Measurements from ENCODE around the gene MFSD11. TPM values are rescaled to one million over a fixed set of nuclear protein-coding genes. Genes with fewer than 3 reads are reported as not detected.
"Not testable (repeated sequence)": the region's sequence is repeated elsewhere in the genome, so short reads cannot be mapped to it uniquely, and the experiment has no call there.

The MFSD11 gene
- total RNA-seq, 1 donor from 2014 or later, result 32.3 TPM

DNA sequence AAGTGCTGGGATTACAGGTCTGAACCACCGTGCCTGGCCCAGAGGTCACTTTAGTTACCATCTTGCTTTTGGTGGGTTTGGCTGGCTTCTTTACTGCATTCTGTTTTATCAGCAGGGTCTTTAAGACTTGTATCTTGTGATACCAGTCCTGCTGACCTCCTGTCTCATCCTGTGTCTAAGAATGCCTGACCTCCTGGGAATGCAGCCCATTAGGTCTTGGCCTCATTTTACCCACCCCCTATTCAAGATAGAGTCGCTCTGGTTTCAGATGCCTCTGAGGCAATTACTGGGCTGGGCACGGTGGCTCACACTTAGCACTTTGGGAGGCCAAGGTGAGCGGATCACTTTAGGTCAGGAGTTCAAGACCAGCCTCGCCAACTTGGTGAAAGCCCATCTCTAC is 63.8 kb downstream of the MFSD11 start:
- intact Hi-C loops (cut with DNase I), result no loop called here
- no peak overlapping the region for H3K27ac ChIP-seq
- no peak overlapping the region for H3K4me3 ChIP-seq
- no peak for DNase-seq
- H3K4me1 ChIP-seq, result no peaks in the 10 kb centered on the region
- H3K9me3 ChIP-seq, result no peaks in the 10 kb centered on the region
- no peaks in the 10 kb centered on the region for H3K27me3 ChIP-seq
- H3K36me3 ChIP-seq, result no peaks in the 10 kb centered on the region
- TF ChIP-seq, protein P1, sequence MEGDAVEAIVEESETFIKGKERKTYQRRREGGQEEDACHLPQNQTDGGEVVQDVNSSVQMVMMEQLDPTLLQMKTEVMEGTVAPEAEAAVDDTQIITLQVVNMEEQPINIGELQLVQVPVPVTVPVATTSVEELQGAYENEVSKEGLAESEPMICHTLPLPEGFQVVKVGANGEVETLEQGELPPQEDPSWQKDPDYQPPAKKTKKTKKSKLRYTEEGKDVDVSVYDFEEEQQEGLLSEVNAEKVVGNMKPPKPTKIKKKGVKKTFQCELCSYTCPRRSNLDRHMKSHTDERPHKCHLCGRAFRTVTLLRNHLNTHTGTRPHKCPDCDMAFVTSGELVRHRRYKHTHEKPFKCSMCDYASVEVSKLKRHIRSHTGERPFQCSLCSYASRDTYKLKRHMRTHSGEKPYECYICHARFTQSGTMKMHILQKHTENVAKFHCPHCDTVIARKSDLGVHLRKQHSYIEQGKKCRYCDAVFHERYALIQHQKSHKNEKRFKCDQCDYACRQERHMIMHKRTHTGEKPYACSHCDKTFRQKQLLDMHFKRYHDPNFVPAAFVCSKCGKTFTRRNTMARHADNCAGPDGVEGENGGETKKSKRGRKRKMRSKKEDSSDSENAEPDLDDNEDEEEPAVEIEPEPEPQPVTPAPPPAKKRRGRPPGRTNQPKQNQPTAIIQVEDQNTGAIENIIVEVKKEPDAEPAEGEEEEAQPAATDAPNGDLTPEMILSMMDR (IDR thresholded peaks at IDR 0.05), result no peak
- no peak for ATAC-seq

DNA sequence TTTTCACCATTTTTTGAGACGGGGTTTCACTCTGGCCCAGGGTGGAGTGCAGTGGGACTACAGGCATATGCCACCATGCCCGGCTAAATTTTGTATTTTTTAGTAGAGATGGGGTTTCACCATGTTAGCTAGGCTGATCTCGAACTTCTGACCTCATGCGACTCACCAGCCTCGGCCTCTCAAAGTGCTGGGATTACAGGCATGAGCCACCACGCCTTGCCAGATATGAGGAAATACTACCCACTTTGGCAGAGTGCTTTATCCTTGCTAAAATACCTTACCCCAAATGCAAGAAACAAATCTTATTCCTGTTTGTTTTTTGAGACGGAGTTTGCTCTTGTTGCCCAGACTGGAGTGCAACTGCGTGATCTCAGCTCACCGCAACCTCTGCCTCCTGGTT is 67.4 kb downstream of the MFSD11 start:
- Histone ChIP-seq H3K27me3 (no peaks in the 10 kb centered on the region), H3K4me3 (no peak overlapping the region), H3K4me1 (no peaks in the 10 kb centered on the region), H3K27ac (no peak overlapping the region), H3K9me3 (no peaks in the 10 kb centered on the region), H3K36me3 (no peaks in the 10 kb centered on the region)
- intact Hi-C loops (cut with DNase I), result no loop called here
- TF ChIP-seq, protein P1 (IDR thresholded peaks at IDR 0.05), result no peak
- ATAC-seq (no peak), DNase-seq (no peak)

DNA sequence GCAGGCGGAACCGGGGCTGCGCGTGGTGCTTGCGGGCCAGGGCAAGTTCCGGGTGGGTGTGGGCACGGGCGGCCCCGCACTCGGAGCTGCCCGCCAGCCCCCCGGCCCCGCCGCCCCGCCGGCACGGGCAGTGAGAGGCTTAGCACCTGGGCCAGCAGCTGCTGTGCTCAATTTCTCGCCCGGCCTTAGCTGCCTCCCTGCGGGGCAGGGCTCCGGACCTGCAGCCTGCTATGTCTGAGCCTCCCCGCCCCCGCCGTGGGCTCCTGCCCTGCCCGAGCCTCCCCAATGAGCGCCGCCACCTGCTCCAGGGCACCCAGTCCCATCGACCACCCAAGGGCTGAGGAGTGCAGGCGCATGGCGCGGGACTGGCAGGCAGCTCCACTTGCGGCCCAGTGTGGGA is 68.2 kb downstream of the MFSD11 start:
- H3K4me1 ChIP-seq; ATAC-seq; H3K27me3 ChIP-seq; intact Hi-C loops (cut with DNase I); H3K36me3 ChIP-seq; H3K4me3 ChIP-seq; H3K9me3 ChIP-seq; DNase-seq; H3K27ac ChIP-seq: not testable (repeated sequence)

DNA sequence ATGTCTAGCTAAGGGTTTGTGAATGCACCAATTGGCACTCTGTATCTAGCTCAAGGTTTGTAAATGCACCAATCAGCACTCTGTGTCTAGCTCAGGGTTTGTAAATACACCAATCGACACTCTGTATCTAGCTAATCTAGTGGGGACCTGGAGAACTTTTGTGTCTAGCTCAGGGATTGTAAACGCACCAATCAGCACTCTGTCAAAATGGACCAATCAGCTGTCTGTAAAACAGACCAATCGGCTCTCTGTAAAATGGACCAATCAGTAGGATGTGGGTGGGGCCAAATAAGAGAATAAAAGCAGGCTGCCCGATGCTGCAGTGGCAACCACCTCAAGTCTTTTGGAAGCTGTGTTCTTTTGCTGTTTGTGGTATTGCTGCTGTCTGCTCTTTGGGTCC is 68.8 kb downstream of the MFSD11 start:
- H3K27ac ChIP-seq; H3K4me1 ChIP-seq; DNase-seq; H3K36me3 ChIP-seq; H3K4me3 ChIP-seq; H3K27me3 ChIP-seq; H3K9me3 ChIP-seq; intact Hi-C loops (cut with DNase I); ATAC-seq: not testable (repeated sequence)

DNA sequence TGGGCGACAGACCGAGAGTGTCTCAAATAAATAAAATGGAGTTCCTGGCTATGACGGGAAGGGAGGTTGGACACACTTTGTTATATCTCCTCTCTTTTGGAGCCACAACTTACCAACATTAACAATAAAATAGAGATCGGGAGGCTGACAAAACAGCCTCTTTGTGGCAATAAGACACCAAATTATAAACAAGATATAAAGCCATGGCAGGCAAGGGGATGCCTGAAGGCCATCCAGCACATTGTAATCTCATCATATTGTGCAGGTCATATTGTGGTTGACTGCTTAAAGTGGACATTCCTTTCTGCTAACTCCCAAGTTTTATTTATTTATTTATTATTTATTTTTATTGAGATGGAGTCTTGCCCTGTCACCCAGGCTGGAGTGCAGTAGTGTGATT is 70.4 kb downstream of the MFSD11 start:
- no peak for ATAC-seq
- H3K27ac ChIP-seq, result no peak overlapping the region
- no peak for DNase-seq
- TF ChIP-seq, protein P1 (IDR thresholded peaks at IDR 0.05), result no peak
- no peak overlapping the region for H3K4me3 ChIP-seq
- H3K36me3 ChIP-seq, result no peaks in the 10 kb centered on the region
- no peaks in the 10 kb centered on the region for H3K27me3 ChIP-seq
- intact Hi-C loops (cut with DNase I), result no loop called here
- H3K4me1 ChIP-seq, result no peaks in the 10 kb centered on the region
- H3K9me3 ChIP-seq, result no peaks in the 10 kb centered on the region

DNA sequence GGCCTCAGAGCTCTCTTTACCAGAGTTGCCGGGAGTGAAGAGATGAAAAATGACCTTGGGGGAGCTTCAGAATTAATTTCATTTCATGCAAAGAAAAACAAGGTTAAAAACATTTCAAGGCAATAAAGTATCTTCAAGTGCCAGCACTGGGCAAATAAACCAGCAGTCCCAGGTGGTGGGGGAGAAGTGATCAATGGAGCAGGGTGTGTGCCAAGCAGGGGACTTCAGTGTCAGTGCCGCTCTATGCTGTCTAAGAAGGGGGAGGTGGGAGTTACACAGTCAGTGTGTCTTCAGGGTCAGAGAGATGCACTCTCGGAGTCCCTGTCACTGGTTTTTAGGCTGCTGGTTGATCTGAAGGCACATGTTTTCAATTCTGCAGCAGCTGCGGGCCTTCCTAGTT is 73.0 kb downstream of the MFSD11 start:
- intact Hi-C loops (cut with DNase I), result no loop called here
- no peak for ATAC-seq

DNA sequence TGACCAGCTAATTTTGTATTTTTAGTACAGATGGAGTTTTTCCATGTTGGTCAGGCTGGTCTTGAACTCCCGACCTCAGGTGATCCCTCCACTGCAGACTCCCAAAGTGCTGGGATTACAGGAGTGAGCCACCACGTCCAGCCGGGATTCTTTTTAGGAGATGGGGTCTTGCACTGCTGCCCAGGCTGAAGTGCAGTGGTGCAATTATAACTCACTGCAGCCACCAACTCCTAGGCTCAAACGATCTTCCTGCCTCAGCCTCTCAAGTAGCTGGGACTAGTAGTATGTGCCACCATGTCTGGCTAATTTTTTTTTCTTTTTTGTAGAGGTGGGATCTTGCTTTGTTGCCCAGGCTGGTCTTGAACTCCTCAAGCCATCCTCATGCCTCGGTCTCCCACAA is 73.9 kb downstream of the MFSD11 start:
- Histone ChIP-seq H3K4me1 (no peaks in the 10 kb centered on the region), H3K27me3 (no peaks in the 10 kb centered on the region), H3K36me3 (no peaks in the 10 kb centered on the region), H3K9me3 (no peaks in the 10 kb centered on the region), H3K4me3 (no peak overlapping the region), H3K27ac (no peak overlapping the region)
- TF ChIP-seq, protein P1 (IDR thresholded peaks at IDR 0.05), result no peak
- ATAC-seq, result no peak
- DNase-seq, result no peak
- intact Hi-C loops (cut with DNase I), result no loop called here

More for the DNA sequence above, 73.0 kb downstream of the MFSD11 start:
- no peaks in the 10 kb centered on the region for H3K36me3 ChIP-seq
- H3K27me3 ChIP-seq, result no peaks in the 10 kb centered on the region
- H3K4me1 ChIP-seq, result no peaks in the 10 kb centered on the region
- H3K9me3 ChIP-seq, result no peaks in the 10 kb centered on the region
- H3K27ac ChIP-seq, result no peak overlapping the region
- H3K4me3 ChIP-seq, result no peak overlapping the region
- DNase-seq, result no peak
- TF ChIP-seq, protein P1 (IDR thresholded peaks at IDR 0.05), result no peak
